SJCRH30 (cell line): Measurements from ENCODE around the gene DAPK1. TPM values are rescaled to one million over a fixed set of nuclear protein-coding genes. Genes with fewer than 3 reads are reported as not detected.

Experiments
- DNase-seq, 2 experiments: peaks; one replicate each; pipeline ENCODE4 v3.0.0-alpha.2; 2015 to 2020
- H3K27ac ChIP-seq: fragments of 250-450 bp; sonication (Bioruptor Pico); 2 replicates; pipeline ENCODE4 v1.5.1; 2020; ENCODE audit warnings: mild to moderate bottlenecking, moderate library complexity
- H3K27me3 ChIP-seq: fragments of 250-450 bp; sonication (Bioruptor Pico); 2 replicates; pipeline ENCODE4 v1.5.1; 2020; ENCODE audit warnings: mild to moderate bottlenecking, moderate library complexity
- H3K36me3 ChIP-seq: fragments of 250-450 bp; sonication (Bioruptor Pico); 2 replicates; pipeline ENCODE4 v1.5.1; 2020; ENCODE audit warnings: mild to moderate bottlenecking, moderate library complexity
- H3K4me1 ChIP-seq: fragments of 250-450 bp; sonication (Bioruptor Pico); 2 replicates; pipeline ENCODE4 v1.5.1; 2020; ENCODE audit warnings: mild to moderate bottlenecking, moderate library complexity
- H3K4me3 ChIP-seq: fragments of 250-450 bp; sonication (Bioruptor Pico); 2 replicates; pipeline ENCODE4 v1.5.1; 2020; ENCODE audit warnings: mild to moderate bottlenecking, moderate library complexity
- H3K9me3 ChIP-seq: fragments of 250-450 bp; sonication (Bioruptor Pico); replicated peaks from 2 replicates; pipeline ENCODE4 v1.5.1; 2020; ENCODE audit warnings: mild to moderate bottlenecking, moderate library complexity
- total RNA-seq: library from RNA; depleted of rRNA; stranded (reverse); fragments of >200 nt; shearing (Covaris generic); gene quantifications from 2 replicates; pipeline ENCODE4 v1.2.3, GENCODE V29; 2014

Gene DAPK1
- total RNA-seq, 1 experiment from 2014 or later = 73.5 TPM

DNA sequence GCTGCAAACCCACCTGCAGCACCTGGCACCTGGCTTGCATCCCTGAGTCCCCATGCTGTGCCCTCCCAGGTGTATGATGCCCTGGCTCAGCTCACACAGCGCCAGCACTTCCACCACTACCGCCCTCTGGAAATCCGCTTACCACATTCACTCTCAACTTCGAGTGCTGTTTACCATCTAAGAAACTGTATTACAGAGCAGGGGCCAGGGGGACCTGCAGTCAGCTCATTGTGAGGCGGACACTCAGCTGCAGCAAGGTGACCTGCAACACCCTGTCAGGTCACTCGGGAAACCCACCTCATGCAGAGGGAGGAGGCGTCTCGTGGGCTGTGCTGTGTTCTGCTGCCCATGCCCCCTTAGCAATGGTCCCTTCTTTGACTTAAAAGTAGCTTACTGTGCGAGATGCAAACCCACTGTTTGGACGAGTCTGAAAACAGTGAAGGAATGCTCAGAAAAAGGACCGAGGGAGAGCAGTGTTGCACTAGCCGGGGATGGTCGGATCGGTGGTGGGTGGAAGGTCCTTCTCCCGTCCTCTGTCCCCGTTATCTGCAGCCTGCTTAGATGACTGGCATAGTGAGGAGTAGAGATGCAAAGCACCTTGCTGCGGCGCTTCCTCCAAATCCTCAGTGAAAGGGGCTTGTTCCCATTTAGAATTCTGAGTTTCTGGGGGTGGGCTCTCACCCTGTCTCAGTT lies 173.1 kb downstream of the DAPK1 start:
- no peak for DNase-seq
- no peak overlapping the region for H3K4me3 ChIP-seq
- H3K27ac ChIP-seq = no peak overlapping the region
- no peaks in the 10 kb centered on the region for H3K4me1 ChIP-seq
- no peaks in the 10 kb centered on the region for H3K27me3 ChIP-seq
- no peaks in the 10 kb centered on the region for H3K9me3 ChIP-seq
- H3K36me3 ChIP-seq = peaks cover 26% of the 10 kb centered on the region

DNA sequence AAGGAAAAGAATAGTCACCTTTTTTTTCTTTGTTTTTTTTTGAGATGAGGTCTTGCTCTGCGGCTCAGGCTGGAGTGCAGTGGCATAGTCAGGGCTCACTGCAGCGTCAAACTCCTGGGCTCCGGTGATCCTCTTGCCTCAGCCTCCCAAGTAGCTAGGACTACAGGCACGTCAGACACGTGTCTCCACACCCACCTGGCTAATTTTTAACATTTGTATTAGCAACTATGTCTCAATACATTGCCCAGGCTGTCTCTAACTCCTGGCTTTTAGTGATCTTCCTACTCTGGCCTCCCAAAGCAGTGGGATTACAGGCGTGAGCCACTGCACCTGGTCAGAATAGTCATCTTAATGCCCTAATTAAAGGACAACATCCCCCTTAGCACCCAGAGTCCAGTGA lies 173.8 kb downstream of the DAPK1 start:
- H3K9me3 ChIP-seq = no peaks in the 10 kb centered on the region
- no peaks in the 10 kb centered on the region for H3K4me1 ChIP-seq
- H3K36me3 ChIP-seq = peaks cover 21% of the 10 kb centered on the region
- no peak for DNase-seq
- no peak overlapping the region for H3K27ac ChIP-seq
- no peaks in the 10 kb centered on the region for H3K27me3 ChIP-seq
- no peak overlapping the region for H3K4me3 ChIP-seq

DNA sequence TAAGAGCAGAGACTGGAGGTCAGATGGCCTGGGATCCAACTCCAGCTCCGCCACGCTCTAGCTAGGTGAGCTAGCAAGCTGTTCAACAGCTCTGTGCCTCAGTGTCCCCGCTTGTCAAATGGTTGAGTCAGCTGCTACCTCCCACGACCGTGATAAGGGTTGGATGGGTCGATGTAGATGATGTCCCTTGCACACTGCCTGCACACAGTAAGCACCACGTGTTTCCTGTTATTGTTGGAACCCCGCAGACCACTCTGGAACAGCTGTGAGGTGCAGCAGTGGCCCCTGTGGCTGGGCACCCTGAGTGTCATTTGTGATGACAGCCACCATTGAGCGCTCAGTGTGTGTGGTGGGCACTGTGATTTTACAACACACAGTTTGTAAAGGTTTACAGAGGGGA lies 174.3 kb downstream of the DAPK1 start:
- H3K9me3 ChIP-seq = no peaks in the 10 kb centered on the region
- peaks cover 16% of the 10 kb centered on the region for H3K36me3 ChIP-seq

DNA sequence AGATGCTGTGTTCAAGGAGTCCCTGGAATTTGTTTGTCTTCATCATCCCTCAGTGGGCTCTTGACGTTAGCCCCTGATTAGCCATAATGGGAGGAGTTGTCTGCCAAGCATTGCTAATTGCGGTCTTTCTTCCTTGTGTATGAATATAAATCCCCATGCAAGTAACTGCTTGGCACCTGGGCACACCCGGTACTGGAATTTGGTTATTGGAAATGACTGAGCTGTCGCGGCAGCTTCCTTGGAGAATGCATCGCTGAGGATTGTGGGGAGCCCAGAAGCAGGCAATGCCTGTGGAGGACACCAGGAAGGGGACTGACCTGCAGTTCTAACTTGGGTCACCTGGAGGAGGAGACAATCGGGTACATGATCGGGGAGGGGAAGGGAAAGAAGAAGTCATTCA lies 174.9 kb downstream of the DAPK1 start:
- H3K27me3 ChIP-seq = no peaks in the 10 kb centered on the region
- H3K36me3 ChIP-seq = peaks cover 11% of the 10 kb centered on the region
- no peaks in the 10 kb centered on the region for H3K9me3 ChIP-seq
- H3K4me1 ChIP-seq = no peaks in the 10 kb centered on the region
- H3K27ac ChIP-seq = no peak overlapping the region
- H3K4me3 ChIP-seq = no peak overlapping the region
- DNase-seq = no peak

More for the DNA sequence above, 174.3 kb downstream of the DAPK1 start:
- H3K27ac ChIP-seq = no peak overlapping the region
- H3K4me3 ChIP-seq = no peak overlapping the region
- H3K4me1 ChIP-seq = no peaks in the 10 kb centered on the region
- H3K27me3 ChIP-seq = no peaks in the 10 kb centered on the region
- no peak for DNase-seq

DNA sequence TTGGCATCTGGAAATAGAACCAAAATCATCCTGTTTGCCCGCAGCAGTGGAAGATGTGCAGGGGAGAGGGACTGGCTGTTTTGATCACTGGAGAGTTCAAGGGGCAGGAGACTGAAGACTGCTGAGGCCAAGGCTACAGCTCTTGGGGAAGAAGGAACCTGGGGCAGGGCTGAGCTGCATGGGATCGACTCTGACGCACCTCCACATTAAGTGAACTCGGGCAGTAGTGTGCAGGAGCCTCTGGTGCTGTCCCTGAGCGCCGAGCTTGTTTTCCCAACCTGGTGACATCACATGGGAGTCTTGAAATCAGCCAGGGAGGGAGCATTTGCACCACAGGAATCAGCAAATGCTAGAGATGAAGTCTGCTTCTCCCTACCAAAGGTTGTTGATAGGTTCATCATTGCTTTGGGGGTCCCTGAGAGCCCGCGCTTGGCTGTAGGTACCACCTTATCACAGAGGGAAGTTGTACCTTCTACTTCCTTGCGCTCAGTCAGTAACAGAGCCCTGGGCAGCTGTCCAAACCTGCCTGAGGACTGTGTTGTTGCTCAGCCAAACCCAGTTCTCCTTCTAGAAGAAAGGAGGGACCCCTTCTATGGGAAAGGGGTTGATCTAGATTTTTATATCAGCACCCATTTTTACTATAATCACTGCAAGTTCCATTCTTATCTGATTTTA lies 175.9 kb downstream of the DAPK1 start:
- DNase-seq = no peak
- no peak overlapping the region for H3K4me3 ChIP-seq
- H3K4me1 ChIP-seq = no peaks in the 10 kb centered on the region
- peaks cover 8% of the 10 kb centered on the region; the same call in 1 of the 2 replicates for H3K36me3 ChIP-seq
- no peak overlapping the region for H3K27ac ChIP-seq
- no peaks in the 10 kb centered on the region for H3K9me3 ChIP-seq
- H3K27me3 ChIP-seq = no peaks in the 10 kb centered on the region

DNA sequence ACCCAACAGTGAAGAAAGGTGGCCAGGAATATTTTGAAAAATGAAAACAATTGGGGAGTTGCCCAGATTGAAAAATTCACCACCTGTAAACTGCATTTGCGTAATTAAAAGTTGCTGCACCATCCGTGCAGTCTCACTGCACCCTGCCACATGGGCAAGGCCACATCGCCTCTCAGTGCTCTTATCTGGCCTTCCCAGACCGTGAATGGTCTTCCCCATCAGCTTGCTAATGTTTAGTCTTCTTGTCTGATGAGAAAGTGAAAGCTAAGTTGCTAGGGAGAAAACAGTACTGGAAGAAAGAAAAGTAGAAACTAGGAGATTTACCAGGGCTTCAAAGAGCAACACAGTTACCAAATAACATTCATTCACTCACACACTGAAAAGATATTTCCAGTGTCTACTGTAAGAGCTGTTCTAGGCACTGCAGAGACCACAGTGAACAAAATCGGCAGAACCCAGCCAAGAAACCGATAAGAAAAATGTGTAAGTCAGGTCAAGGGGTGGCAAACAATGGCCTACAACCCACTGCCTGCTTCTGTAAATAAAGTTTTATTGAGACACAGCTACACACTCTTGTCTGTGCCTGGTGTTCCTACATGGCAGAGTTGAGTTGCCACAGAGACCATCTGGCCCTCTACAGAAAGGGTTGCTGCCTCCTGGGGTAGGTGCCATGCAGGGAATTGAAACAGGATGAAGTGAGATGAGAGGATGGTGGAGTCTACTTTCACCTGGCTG lies 177.1 kb downstream of the DAPK1 start:
- H3K4me3 ChIP-seq = no peak overlapping the region
- H3K27me3 ChIP-seq = no peaks in the 10 kb centered on the region
- H3K4me1 ChIP-seq = no peaks in the 10 kb centered on the region
- H3K9me3 ChIP-seq = no peaks in the 10 kb centered on the region
- no peak overlapping the region for H3K27ac ChIP-seq
- H3K36me3 ChIP-seq = peaks cover 3% of the 10 kb centered on the region; the same call in 1 of the 2 replicates
- no peak for DNase-seq

DNA sequence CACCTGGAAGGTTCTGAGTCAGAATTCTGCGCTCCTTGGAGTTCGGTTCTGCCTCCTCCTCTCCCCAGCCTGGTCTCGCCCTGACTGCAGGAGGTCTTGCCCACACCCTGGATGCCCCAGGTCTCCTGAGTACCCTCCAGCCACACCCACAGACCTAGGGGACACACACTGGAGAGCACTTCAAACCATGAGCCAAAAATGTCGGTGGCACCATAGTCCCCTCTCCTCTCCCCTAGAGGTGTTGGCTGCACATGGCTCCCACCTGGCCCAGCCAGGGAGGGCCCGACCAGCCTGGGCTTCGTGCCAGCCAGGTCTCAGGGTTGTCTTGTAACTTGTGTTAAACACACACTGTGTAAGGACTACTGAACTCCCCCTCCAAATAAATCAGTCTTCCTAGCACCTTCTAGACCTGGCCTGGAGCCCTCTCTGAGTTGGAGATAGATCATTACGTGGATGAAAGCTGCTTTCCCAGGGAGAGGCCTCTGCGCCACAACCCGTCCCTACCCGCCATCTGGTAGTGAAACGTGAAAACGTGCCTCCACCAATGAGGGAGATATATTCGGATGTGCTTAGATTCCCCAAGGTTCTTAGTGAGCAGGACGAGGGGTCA lies 178.3 kb downstream of the DAPK1 start:
- peaks cover 3% of the 10 kb centered on the region; the same call in 1 of the 2 replicates for H3K36me3 ChIP-seq
- no peaks in the 10 kb centered on the region for H3K9me3 ChIP-seq
- H3K4me1 ChIP-seq = no peaks in the 10 kb centered on the region
- H3K4me3 ChIP-seq = no peak overlapping the region
- no peak overlapping the region for H3K27ac ChIP-seq
- no peaks in the 10 kb centered on the region for H3K27me3 ChIP-seq
- DNase-seq = no peak

DNA sequence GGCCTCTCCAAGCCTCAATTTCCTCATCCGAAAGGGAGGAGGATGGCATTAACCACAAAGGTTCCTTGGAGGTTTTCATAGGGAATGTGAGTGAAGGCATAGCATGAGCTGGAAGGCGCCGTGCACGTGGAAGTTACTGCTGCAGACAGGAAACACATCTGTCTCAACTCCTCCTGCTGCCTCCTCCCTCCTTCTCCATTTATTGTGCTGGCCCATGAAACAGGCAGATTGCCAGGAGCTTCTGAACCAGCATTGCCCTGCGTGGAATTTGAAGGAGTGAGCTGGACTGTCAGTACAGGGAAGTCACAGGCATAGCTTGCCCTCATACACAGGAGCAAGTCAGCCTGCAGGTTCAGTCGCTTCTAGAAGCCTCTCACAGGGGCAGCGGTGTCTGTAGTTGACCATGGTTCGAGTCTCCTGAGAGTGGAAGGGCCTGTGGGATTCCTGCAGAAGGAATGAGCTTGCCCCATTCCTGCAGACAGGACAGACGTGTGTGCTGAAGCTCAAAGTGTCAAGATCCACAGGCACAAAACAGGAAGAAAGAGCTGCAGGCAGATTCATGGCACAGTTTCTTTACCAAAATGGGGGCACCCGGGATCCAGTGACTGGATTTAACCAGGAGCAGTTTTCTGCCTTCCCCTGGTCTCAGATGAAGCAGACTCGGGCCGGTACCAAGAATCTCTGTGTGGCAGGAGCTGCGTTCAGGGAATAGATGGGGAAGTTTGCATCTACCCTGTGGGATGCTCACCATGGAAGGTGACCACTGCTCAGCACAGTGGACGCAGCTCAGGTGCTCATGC lies 179.5 kb downstream of the DAPK1 start:
- Histone ChIP-seq H3K36me3 (peaks cover 7% of the 10 kb centered on the region; the same call in 1 of the 2 replicates), H3K4me1 (no peaks in the 10 kb centered on the region), H3K4me3 (no peak overlapping the region), H3K9me3 (no peaks in the 10 kb centered on the region), H3K27ac (no peak overlapping the region), H3K27me3 (no peaks in the 10 kb centered on the region)
- DNase-seq = no peak

DNA sequence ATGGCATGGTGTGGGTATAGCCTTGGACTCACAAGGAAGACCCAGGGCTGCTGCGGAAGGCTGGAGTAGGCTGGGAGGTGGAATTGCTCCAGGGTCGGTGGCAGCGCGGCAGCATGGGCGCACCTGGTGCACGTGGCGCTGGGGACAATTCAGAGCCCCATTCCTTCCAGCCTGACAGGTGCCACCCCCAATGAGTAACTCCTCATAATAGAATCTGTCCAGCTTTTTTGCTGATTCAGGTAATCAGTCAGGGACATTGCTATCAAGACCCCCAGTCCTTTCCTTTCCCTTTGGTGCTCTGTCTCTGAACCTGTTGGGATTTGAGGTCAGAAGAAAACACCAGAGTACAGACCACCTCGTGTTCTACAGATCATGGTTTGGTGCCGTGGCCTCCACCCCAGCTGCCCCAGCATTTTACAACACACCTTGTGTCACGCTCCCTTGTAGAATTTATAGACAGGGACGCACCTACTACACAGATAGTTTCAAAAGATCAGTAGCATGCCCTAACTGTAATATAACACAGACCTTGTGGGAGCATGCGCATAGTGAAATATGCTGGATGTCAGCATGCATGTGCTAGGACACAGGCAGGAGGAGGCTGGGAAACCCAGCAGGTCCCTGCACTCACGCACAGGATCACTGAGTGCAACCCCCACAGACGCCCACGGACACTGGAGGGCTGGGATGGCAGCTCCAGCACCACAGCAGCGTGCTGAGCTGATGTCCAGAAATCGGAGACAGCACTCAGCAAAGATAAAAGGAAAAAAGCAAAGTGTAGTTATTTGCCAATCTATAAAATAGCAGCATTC lies 180.3 kb downstream of the DAPK1 start:
- H3K27me3 ChIP-seq = no peaks in the 10 kb centered on the region
- no peak for DNase-seq
- no peak overlapping the region for H3K4me3 ChIP-seq
- H3K9me3 ChIP-seq = no peaks in the 10 kb centered on the region
- no peaks in the 10 kb centered on the region for H3K4me1 ChIP-seq
- H3K27ac ChIP-seq = no peak overlapping the region
- H3K36me3 ChIP-seq = peaks cover 7% of the 10 kb centered on the region; the same call in 1 of the 2 replicates

DNA sequence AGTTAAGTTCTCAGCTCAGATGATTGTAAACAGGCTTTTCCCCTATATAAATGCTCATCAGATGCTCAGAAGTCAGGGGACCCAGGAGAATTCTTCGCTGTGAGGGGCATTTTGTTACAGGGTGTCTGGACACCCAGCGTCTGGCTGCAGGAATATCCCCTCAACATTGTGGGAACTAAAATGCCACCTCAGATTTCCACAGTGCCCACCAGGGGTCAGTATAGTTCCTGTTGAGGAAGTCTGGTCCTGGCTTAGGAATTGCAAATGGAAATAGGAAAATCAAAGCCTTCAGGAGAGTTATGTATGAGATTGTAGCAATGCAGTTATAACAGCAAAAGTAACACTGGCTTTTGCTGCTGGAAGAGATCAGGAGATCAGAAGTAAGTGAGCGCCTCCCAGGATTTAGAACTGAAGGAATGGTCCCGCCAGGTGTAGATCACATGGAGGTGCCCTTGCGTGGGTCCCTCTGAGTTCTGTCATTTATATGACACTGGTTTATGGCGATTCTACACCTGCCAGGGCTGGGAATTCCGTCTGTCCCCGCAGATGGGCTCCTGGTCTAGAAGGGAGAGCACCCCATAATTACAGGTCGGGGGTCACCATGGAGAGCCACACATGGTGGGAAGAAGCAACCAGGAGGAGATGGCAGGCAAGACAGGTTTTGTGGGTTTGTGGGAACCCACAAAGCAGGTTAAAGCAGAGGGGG lies 181.1 kb downstream of the DAPK1 start:
- no peak overlapping the region for H3K4me3 ChIP-seq
- peaks cover 7% of the 10 kb centered on the region; the same call in 1 of the 2 replicates for H3K36me3 ChIP-seq
- H3K27me3 ChIP-seq = no peaks in the 10 kb centered on the region
- no peaks in the 10 kb centered on the region for H3K9me3 ChIP-seq
- H3K4me1 ChIP-seq = no peaks in the 10 kb centered on the region
- H3K27ac ChIP-seq = no peak overlapping the region
- DNase-seq = peak; percentile 66 to 88

DNA sequence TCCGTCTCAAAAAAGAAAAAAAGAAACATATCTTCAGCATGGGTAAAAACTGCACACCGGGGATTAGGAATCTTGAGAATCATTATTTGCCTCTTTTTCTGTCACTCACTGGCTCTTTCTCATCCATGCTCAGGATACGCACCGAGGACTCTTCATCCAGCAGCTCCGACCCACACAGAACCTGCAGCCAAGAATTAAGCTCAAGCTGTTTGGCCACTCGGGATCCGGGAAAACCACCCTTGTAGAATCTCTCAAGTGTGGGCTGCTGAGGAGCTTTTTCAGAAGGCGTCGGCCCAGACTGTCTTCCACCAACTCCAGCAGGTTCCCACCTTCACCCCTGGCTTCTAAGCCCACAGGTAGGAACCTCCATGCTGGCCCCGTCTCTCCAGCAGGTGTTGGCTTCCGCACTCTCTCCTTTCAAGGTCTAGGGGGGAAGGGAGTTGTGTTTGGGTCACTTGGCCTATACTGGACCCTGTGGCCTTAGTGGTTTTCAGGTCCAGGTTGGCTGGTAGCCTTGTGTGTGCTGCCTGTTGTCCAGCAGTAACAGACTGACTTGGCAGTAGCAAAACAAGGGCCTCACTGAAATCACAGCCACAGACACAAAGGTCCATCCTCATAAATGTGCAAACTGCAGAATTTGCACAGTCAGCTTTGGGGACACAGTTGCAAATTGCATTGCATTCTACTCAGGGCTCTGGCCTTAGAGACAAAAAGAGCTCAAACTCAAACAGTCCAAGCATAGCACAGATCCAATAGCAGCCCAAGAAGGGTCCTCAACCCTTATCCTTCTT lies 183.8 kb downstream of the DAPK1 start:
- no peak overlapping the region for H3K4me3 ChIP-seq
- no peak for DNase-seq
- H3K27me3 ChIP-seq = no peaks in the 10 kb centered on the region
- H3K27ac ChIP-seq = no peak overlapping the region
- H3K36me3 ChIP-seq = peaks cover 13% of the 10 kb centered on the region
- no peaks in the 10 kb centered on the region for H3K4me1 ChIP-seq
- no peaks in the 10 kb centered on the region for H3K9me3 ChIP-seq

DNA sequence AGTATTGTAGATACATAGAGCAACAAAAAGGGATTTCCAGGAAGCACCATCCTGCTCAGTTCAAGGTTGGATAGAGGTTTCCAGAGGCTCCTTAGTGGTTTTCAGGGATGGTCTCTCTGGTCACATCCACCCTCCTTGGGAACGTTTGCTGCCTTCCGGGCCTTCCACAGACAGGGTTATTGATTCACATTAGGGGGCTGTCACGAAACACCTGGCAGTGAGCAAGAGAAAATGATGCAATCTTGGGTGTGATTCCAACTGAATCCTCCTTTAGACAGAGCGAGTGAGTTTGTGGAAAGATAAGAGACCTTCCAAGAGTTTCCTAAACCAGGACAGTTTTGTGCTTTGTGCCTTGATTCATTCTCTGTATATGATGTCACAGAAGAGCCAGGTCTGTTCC lies 184.4 kb downstream of the DAPK1 start:
- Histone ChIP-seq H3K9me3 (no peaks in the 10 kb centered on the region), H3K4me1 (no peaks in the 10 kb centered on the region), H3K36me3 (peaks cover 17% of the 10 kb centered on the region), H3K27ac (no peak overlapping the region), H3K4me3 (no peak overlapping the region), H3K27me3 (no peaks in the 10 kb centered on the region)
- DNase-seq = no peak
